GM12872 (cell line): ENCODE results near the gene RABEP2.

Experiments used
- CTCF ChIP-seq: IDR thresholded peaks from 3 replicates; pipeline ENCODE4 v1.5.1; 2011; ENCODE audit warnings: low read depth, mild to moderate bottlenecking, low read length, moderate library complexity; ENCODE audit not compliant: insufficient read depth

RABEP2 gene

GRCh38 chr16:28958216-28958615, 33.2 kb upstream of the RABEP2 start:
- no peak for TF ChIP-seq CTCF

GRCh38 chr16:28951410-28951943, 26.4 kb upstream of the RABEP2 start:
- no peak for TF ChIP-seq CTCF

GRCh38 chr16:28950648-28951409, 25.8 kb upstream of the RABEP2 start, which contains the start of gene NFATC2IP:
TSS of gene NFATC2IP (plus strand) at chr16:28950937. CDS start at chr16:28951012, 75 bp downstream.
- TF ChIP-seq CTCF = no peak

- no peak for TF ChIP-seq CTCF
Observed at GRCh38 chr16:28946681-28947080, 21.6 kb upstream of the RABEP2 start.

GRCh38 chr16:28943281-28943680, 18.2 kb upstream of the RABEP2 start:
- TF ChIP-seq CTCF = no peak

GRCh38 chr16:28938721-28939120, 13.7 kb upstream of the RABEP2 start:
- no peak for TF ChIP-seq CTCF

GRCh38 chr16:28937222-28937876, 12.3 kb upstream of the RABEP2 start:
- TF ChIP-seq CTCF = no peak
